Activated naive CD4-positive, alpha-beta T cell treated with anti-CD3 and anti-CD28 coated beads, Interleukin-2, amount 50 U/mL, for 72 hours (primary cell): ENCODE results near the gene SLC17A9. TPM values are rescaled to one million over a fixed set of nuclear protein-coding genes. Genes with fewer than 3 reads are reported as not detected.
A peak's percentile ranks its signal among the peaks of the same experiment; 100 is the strongest.
"Not testable (repeated sequence)": the region's sequence is repeated elsewhere in the genome, so short reads cannot be mapped to it uniquely, and the experiment has no call there.

Source experiments
- ATAC-seq, 2 donors: fragments of 150-1000 bp; cut with Tn5 transposase; 2 replicates each; pipeline ENCODE4 v1.10.0; 2021; ENCODE audit warnings: mild to moderate bottlenecking in 2 of 2, moderate library complexity in 2 of 2
- DNase-seq, 2 donors: peaks; one replicate each; pipeline ENCODE4 v3.0.0; 2021 to 2022; ENCODE audit warnings: low spot score in 2 of 2
- H3K27ac Mint-ChIP-seq, 2 donors: one replicate each; pipeline ENCODE4 v1.8.0; 2022; ENCODE audit warnings: mild to moderate bottlenecking in 2 of 2, mixed read lengths in 2 of 2
- H3K36me3 Mint-ChIP-seq, 2 donors: one replicate each; pipeline ENCODE4 v1.8.0; 2022; ENCODE audit warnings: mixed read lengths in 2 of 2
- H3K9me3 Mint-ChIP-seq, 2 donors: one replicate each; pipeline ENCODE4 v1.8.0; 2022; ENCODE audit warnings: mixed read lengths in 2 of 2
- total RNA-seq, 2 donors: library from RNA; stranded (reverse); gene quantifications; one replicate each; pipeline ENCODE4 v1.2.3, GENCODE V29; 2022

The SLC17A9 gene
- total RNA-seq, 2 donors from 2014 or later = 17.5 to 22.0 TPM

GRCh38 chr20:62916703-62917476 is 35.6 kb upstream of the SLC17A9 start:
- ATAC-seq (no peak), DNase-seq (no peak)
- peaks cover 0 to 4% of the 10 kb centered on the region in 2 donors for H3K36me3 Mint-ChIP-seq
- H3K9me3 Mint-ChIP-seq = no peaks in the 10 kb centered on the region
- H3K27ac Mint-ChIP-seq = peak overlapping the region in 1 of 2 donors; percentile 97

- ATAC-seq = no peak
- peak overlapping the region; percentile 93 to 97 for H3K27ac Mint-ChIP-seq
These were observed 34.8 kb upstream of the SLC17A9 start for GRCh38 chr20:62917720-62918119.

GRCh38 chr20:62918147-62918546 is 34.4 kb upstream of the SLC17A9 start:
- DNase-seq = peak in 1 of 2 donors; percentile 39
- peak overlapping the region; percentile 93 to 97 for H3K27ac Mint-ChIP-seq
- peak; percentile 36 to 72 for ATAC-seq
- H3K36me3 Mint-ChIP-seq = peaks cover 0 to 4% of the 10 kb centered on the region in 2 donors
- H3K9me3 Mint-ChIP-seq = no peaks in the 10 kb centered on the region

More at GRCh38 chr20:62917720-62918119, 34.8 kb upstream of the SLC17A9 start:
- DNase-seq = no peak
- peaks cover 0 to 4% of the 10 kb centered on the region in 2 donors for H3K36me3 Mint-ChIP-seq
- no peaks in the 10 kb centered on the region for H3K9me3 Mint-ChIP-seq

GRCh38 chr20:62918831-62919230 is 33.7 kb upstream of the SLC17A9 start:
- Mint-ChIP-seq H3K36me3 (peaks cover 0 to 4% of the 10 kb centered on the region in 2 donors), H3K9me3 (no peaks in the 10 kb centered on the region), H3K27ac (peak overlapping the region; percentile 93 to 97)
- peak; percentile 61 to 69 for ATAC-seq
- peak in 1 of 2 donors; percentile 59 for DNase-seq

GRCh38 chr20:62920039-62920645 is 32.4 kb upstream of the SLC17A9 start:
- DNase-seq = no peak
- Mint-ChIP-seq H3K36me3 (peaks cover 2 to 6% of the 10 kb centered on the region in 2 donors), H3K9me3 (no peaks in the 10 kb centered on the region), H3K27ac (peak overlapping the region; percentile 93 to 97)
- no peak for ATAC-seq

- H3K9me3 Mint-ChIP-seq = no peaks in the 10 kb centered on the region
- H3K27ac Mint-ChIP-seq = peak overlapping the region; percentile 93 to 97
- ATAC-seq = peak; percentile 65 to 77
These were observed 31.3 kb upstream of the SLC17A9 start for GRCh38 chr20:62921119-62921687.

GRCh38 chr20:62922451-62922921 is 30.0 kb upstream of the SLC17A9 start:
- ATAC-seq (peak; percentile 4), DNase-seq (peak in 1 of 2 donors; percentile 61)
- Mint-ChIP-seq H3K36me3 (peaks cover 7 to 8% of the 10 kb centered on the region in 2 donors), H3K9me3 (no peaks in the 10 kb centered on the region), H3K27ac (peak overlapping the region; percentile 76 to 97)

More at GRCh38 chr20:62921119-62921687, 31.3 kb upstream of the SLC17A9 start:
- DNase-seq = peak; percentile 74 to 75
- peaks cover 7 to 12% of the 10 kb centered on the region in 2 donors for H3K36me3 Mint-ChIP-seq

GRCh38 chr20:62923059-62923668 is 29.3 kb upstream of the SLC17A9 start:
- H3K36me3 Mint-ChIP-seq = not testable (repeated sequence)

GRCh38 chr20:62923669-62924441 is 28.7 kb upstream of the SLC17A9 start:
- no peaks in the 10 kb centered on the region for H3K9me3 Mint-ChIP-seq
- peaks cover 7 to 8% of the 10 kb centered on the region in 2 donors for H3K36me3 Mint-ChIP-seq
- peak overlapping the region; percentile 94 to 95 for H3K27ac Mint-ChIP-seq
- DNase-seq (no peak), ATAC-seq (no peak)

More at GRCh38 chr20:62923059-62923668, 29.3 kb upstream of the SLC17A9 start:
- H3K27ac Mint-ChIP-seq = peak overlapping the region; percentile 76 to 97
- not testable (repeated sequence) for ATAC-seq, H3K9me3 Mint-ChIP-seq
- DNase-seq = peak in 1 of 2 donors; percentile 6

GRCh38 chr20:62924442-62925075 is 27.9 kb upstream of the SLC17A9 start:
- Mint-ChIP-seq H3K27ac (peak overlapping the region; percentile 94 to 95), H3K36me3 (peaks cover 7 to 8% of the 10 kb centered on the region in 2 donors), H3K9me3 (no peaks in the 10 kb centered on the region)
- peak in 1 of 2 donors; percentile 13 for DNase-seq
- ATAC-seq = no peak

GRCh38 chr20:62925076-62925419 is 27.5 kb upstream of the SLC17A9 start:
- no peak for ATAC-seq
- DNase-seq = no peak
- H3K9me3 Mint-ChIP-seq = no peaks in the 10 kb centered on the region
- peaks cover 7 to 8% of the 10 kb centered on the region in 2 donors for H3K36me3 Mint-ChIP-seq
- peak overlapping the region; percentile 94 to 95 for H3K27ac Mint-ChIP-seq

GRCh38 chr20:62925420-62926228 is 26.9 kb upstream of the SLC17A9 start:
- peak overlapping the region; percentile 94 to 95 for H3K27ac Mint-ChIP-seq
- ATAC-seq (peak; percentile 8 to 10), DNase-seq (peak; percentile 58 to 65)
- H3K36me3 Mint-ChIP-seq = peaks cover 7 to 8% of the 10 kb centered on the region in 2 donors
- no peaks in the 10 kb centered on the region for H3K9me3 Mint-ChIP-seq

- ATAC-seq = peak; percentile 81 to 82
- peaks cover 7 to 8% of the 10 kb centered on the region in 2 donors for H3K36me3 Mint-ChIP-seq
- no peaks in the 10 kb centered on the region for H3K9me3 Mint-ChIP-seq
- H3K27ac Mint-ChIP-seq = peak within 1 kb of the TSS; percentile 95
- DNase-seq = peak; percentile 90
These were observed 26.0 kb upstream of the SLC17A9 start, which contains the start of gene DIDO1 for GRCh38 chr20:62926229-62927127. Gene DIDO1 (minus strand): TSS chr20:62926505.
